Hepatocyte (in vitro differentiated cells): ENCODE results near the gene SMTNL1. TPM values are rescaled to one million over a fixed set of nuclear protein-coding genes. Genes with fewer than 3 reads are reported as not detected.

Experiments
- DNase-seq: peaks from one replicate; pipeline ENCODE4 v3.0.0-alpha.2; 2016; ENCODE audit warnings: low spot score
- H2AFZ ChIP-seq: fragments of 200-600 bp; sonication (generic); 2 replicates; pipeline ENCODE4 v1.6.0; 2016; ENCODE audit warnings: antibody characterized with exemption, mild to moderate bottlenecking
- H3K27ac ChIP-seq: fragments of 200-600 bp; sonication (generic); 2 replicates; pipeline ENCODE4 v1.5.1; 2016; ENCODE audit warnings: mild to moderate bottlenecking
- H3K27me3 ChIP-seq: fragments of 200-600 bp; sonication (generic); 2 replicates; pipeline ENCODE4 v1.6.1; 2016
- H3K36me3 ChIP-seq: fragments of 200-600 bp; sonication (generic); replicated peaks from 2 replicates; pipeline ENCODE4 v1.5.1; 2016; ENCODE audit warnings: low read depth; ENCODE audit not compliant: insufficient read depth
- H3K4me1 ChIP-seq: fragments of 200-600 bp; sonication (generic); 2 replicates; pipeline ENCODE4 v1.5.1; 2016; ENCODE audit warnings: mild to moderate bottlenecking, moderate library complexity; ENCODE audit not compliant: insufficient read depth
- H3K4me2 ChIP-seq: fragments of 200-600 bp; sonication (generic); 2 replicates; pipeline ENCODE4 v1.6.0; 2016
- H3K4me3 ChIP-seq: fragments of 200-600 bp; sonication (generic); 2 replicates; pipeline ENCODE4 v1.5.1; 2016; ENCODE audit warnings: mild to moderate bottlenecking
- H3K79me2 ChIP-seq: fragments of 200-600 bp; sonication (generic); 2 replicates; pipeline ENCODE4 v1.6.0; 2017; ENCODE audit warnings: mild to moderate bottlenecking
- H3K9me2 ChIP-seq: fragments of 200-600 bp; sonication (generic); replicated peaks from 2 replicates; pipeline ENCODE4 v1.6.0; 2017; ENCODE audit warnings: mild to moderate bottlenecking; ENCODE audit not compliant: insufficient read depth
- H3K9me3 ChIP-seq: fragments of 200-600 bp; sonication (generic); 2 replicates; pipeline ENCODE4 v1.5.1; 2016; ENCODE audit warnings: low read depth, mild to moderate bottlenecking
- H4K20me1 ChIP-seq: fragments of 200-600 bp; sonication (generic); 2 replicates; pipeline ENCODE4 v1.6.0; 2016; ENCODE audit warnings: mild to moderate bottlenecking; ENCODE audit not compliant: insufficient read depth, poor library complexity, severe bottlenecking
- EZH2 ChIP-seq: fragments of 200-600 bp; sonication (generic); IDR thresholded peaks from 2 replicates; pipeline ENCODE4 v1.6.1; 2016; ENCODE audit warnings: antibody characterized with exemption, mild to moderate bottlenecking, borderline replicate concordance
- EZH2phosphoT487 ChIP-seq: fragments of 200-600 bp; sonication (generic); IDR thresholded peaks from one replicate; pipeline ENCODE4 v1.6.1; 2018; ENCODE audit warnings: antibody characterized with exemption, mild to moderate bottlenecking, low read depth, moderate library complexity; ENCODE audit not compliant: unreplicated experiment, severe bottlenecking
- WGBS: methylation state at CpG from one replicate; pipeline ENCODE4 v1.1.6; 2016; ENCODE audit warnings: low lambda C conversion rate; ENCODE audit errors: missing lambda C conversion rate; 5-methylcytosine and 5-hydroxymethylcytosine counted together
- polyA plus RNA-seq: library from polyadenylated mRNA; unstranded; fragments of >200 nt; fragmentation: Nextera tagmentation; extraction: Ambion mirVana; gene quantifications from 2 replicates; pipeline ENCODE4 v1.2.1, GENCODE V29; 2016
- total RNA-seq: library from RNA; depleted of rRNA; stranded (reverse); fragments of >200 nt; gene quantifications from 2 replicates; pipeline ENCODE4 v1.2.3, GENCODE V29; 2014
- TF ChIP-seq, protein P1 (sequence below): fragments of 200-600 bp; sonication (generic); IDR thresholded peaks from 2 replicates; pipeline ENCODE4 v1.5.1; 2016; ENCODE audit warnings: antibody characterized with exemption, mild to moderate bottlenecking; ENCODE audit not compliant: poor library complexity

Gene SMTNL1
- total and polyA plus RNA-seq, 2 experiments from 2014 or later = not detected

DNA sequence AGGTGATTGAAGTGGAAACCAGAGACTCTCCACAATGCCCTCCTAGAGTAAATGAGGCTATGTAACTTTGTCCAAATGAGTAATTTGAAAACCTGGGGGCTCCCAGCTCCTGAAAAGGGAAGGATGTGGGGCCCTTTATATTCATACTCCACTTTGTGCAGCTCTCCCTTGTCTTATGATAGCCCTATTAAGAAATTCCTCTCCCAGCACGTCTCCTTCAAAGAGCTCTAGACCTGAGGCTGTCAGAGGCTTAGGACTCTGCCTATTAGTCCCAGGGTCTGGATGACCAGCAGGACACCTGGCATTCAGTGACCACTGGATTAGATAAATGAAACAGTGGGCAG, 24.0 kb upstream of the SMTNL1 start:
- Histone ChIP-seq H3K9me2 (no peaks in the 10 kb centered on the region), H3K4me1 (peaks cover 5% of the 10 kb centered on the region), H2AFZ (no peak overlapping the region), H3K9me3 (no peaks in the 10 kb centered on the region), H3K4me3 (no peak overlapping the region), H4K20me1 (no peaks in the 10 kb centered on the region), H3K27me3 (peaks cover 7% of the 10 kb centered on the region), H3K79me2 (no peaks in the 10 kb centered on the region), H3K4me2 (peak overlapping the region; percentile 99), H3K27ac (no peak overlapping the region), H3K36me3 (no peaks in the 10 kb centered on the region)
- WGBS = 67% methylated on average over 1 of the region's 1 CpG
- no peak for DNase-seq
- TF ChIP-seq, protein P1, sequence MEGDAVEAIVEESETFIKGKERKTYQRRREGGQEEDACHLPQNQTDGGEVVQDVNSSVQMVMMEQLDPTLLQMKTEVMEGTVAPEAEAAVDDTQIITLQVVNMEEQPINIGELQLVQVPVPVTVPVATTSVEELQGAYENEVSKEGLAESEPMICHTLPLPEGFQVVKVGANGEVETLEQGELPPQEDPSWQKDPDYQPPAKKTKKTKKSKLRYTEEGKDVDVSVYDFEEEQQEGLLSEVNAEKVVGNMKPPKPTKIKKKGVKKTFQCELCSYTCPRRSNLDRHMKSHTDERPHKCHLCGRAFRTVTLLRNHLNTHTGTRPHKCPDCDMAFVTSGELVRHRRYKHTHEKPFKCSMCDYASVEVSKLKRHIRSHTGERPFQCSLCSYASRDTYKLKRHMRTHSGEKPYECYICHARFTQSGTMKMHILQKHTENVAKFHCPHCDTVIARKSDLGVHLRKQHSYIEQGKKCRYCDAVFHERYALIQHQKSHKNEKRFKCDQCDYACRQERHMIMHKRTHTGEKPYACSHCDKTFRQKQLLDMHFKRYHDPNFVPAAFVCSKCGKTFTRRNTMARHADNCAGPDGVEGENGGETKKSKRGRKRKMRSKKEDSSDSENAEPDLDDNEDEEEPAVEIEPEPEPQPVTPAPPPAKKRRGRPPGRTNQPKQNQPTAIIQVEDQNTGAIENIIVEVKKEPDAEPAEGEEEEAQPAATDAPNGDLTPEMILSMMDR = no peak
- TF ChIP-seq EZH2 = no peak
- no peak for TF ChIP-seq EZH2phosphoT487

DNA sequence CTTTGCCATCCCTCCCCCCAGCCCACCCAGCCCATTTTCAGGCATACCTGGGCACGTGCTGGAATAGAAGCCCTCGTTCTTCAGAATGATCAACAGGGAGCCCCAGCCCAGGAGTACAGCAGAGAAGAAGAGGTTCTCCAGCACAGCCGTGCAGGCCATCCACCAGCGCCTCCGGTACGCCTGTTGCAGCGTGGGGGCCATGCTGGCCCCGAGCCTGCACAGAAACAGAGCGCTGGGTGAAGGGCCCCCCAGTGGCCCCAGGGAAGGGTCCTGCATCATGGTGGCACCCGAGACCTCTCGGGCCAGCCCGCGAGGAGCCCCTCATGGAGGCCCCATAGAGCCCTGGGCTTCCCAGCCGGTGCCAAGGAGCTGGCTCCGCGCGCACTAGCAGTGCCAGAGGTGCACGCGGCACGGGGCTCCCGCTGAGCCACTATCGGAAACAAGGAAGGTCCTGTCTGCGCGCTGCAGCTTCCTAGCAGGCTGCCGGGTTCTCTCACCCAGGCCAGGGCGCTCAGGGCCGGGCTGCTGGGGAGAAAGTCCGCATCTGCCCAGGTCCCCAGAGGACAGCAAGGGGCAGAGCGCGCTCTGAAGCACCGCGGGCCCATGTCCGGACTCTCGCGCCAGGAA, 23.4 kb upstream of the SMTNL1 start:
- 13% methylated on average over 35 of the region's 35 CpGs for WGBS
- peaks cover 5% of the 10 kb centered on the region for H3K4me1 ChIP-seq
- no peak overlapping the region for H3K27ac ChIP-seq
- H4K20me1 ChIP-seq = no peaks in the 10 kb centered on the region
- peak overlapping the region; percentile 93 for H3K4me3 ChIP-seq
- H3K9me2 ChIP-seq = no peaks in the 10 kb centered on the region
- peak overlapping the region; percentile 99 for H3K4me2 ChIP-seq
- H3K27me3 ChIP-seq = peaks cover 7% of the 10 kb centered on the region
- no peaks in the 10 kb centered on the region for H3K9me3 ChIP-seq
- TF ChIP-seq EZH2 (no peak), EZH2phosphoT487 (no peak)
- TF ChIP-seq, protein P1 = no peak
- no peaks in the 10 kb centered on the region for H3K36me3 ChIP-seq
- peak overlapping the region; percentile 92 for H2AFZ ChIP-seq
- H3K79me2 ChIP-seq = no peaks in the 10 kb centered on the region
- peak; percentile 58 for DNase-seq

DNA sequence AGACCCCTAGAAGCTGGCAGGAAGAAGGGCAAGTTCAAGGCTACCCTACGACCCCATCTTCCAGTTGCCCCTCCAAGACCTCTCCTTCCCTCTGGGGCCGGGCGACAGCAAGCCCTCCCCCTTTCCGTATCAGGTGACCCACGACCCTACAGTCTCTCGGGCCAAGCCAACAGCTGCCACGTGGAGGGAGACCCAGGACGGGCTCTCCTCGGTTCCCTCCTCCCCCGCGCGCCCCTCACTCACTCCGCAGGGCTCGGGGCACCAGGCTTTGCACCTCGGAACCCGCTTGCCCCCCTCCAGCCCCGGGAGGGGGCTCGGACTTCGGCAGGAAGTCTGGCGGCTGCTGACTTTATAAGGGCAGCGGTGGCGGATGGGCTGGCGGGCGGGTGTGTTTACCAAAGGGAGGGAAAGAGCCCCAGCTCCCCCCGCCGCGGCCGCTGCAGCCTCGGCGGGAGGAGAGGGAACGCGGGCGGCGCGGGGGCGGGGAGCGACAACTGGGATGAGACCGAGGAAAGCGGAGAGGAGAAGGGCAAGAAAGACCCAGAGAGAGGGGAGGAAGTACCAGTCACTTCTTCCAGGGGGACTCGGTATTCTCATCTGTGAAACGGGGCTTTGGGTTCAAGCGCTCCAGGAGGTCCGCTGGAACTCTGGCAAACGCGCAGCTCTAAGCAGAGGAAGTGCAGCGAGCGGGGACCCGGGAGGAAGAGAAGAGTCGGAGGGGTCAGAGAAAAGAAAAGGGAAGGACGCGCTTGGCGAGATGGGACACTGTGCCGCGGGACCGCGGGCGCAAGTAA, 22.7 kb upstream of the SMTNL1 start:
- Histone ChIP-seq H3K27ac (no peak overlapping the region), H2AFZ (peak overlapping the region; percentile 92), H3K4me3 (peak overlapping the region; percentile 93), H3K36me3 (no peaks in the 10 kb centered on the region), H3K4me2 (peak overlapping the region; percentile 99), H3K79me2 (no peaks in the 10 kb centered on the region), H3K9me2 (no peaks in the 10 kb centered on the region), H4K20me1 (no peaks in the 10 kb centered on the region), H3K9me3 (no peaks in the 10 kb centered on the region), H3K27me3 (peaks cover 7% of the 10 kb centered on the region), H3K4me1 (peaks cover 5% of the 10 kb centered on the region)
- under 1% methylated on average over 26 of the region's 57 CpGs for WGBS
- TF ChIP-seq EZH2 (no peak), EZH2phosphoT487 (no peak)
- TF ChIP-seq, protein P1 = no peak
- peak; percentile 65 for DNase-seq
